Caki2 (cell line): ENCODE results near the gene PXT1. TPM values are rescaled to one million over a fixed set of nuclear protein-coding genes. Genes with fewer than 3 reads are reported as not detected.

Experiments
- total RNA-seq: library from RNA; depleted of rRNA; stranded (reverse); fragments of >200 nt; shearing (Covaris generic); gene quantifications from 2 replicates; pipeline ENCODE4 v1.2.3, GENCODE V29; 2014; ENCODE audit warnings: low replicate concordance; rRNA removed

PXT1 gene
- total RNA-seq, 1 experiment from 2014 or later, result 0.20 TPM

Other genes with a start within 250 kb of the PXT1 start
- 8.9 and 14.9 TPM in 2 replicates for gene BRPF3, start 246.1 kb downstream of the PXT1 start, total RNA-seq
- not detected in 2 replicates for gene PNPLA1, start 172.8 kb downstream of the PXT1 start, total RNA-seq
- not detected in 2 replicates for gene BNIP5, start 106.0 kb downstream of the PXT1 start, total RNA-seq
- gene ETV7, start 55.2 kb downstream of the PXT1 start, total RNA-seq, result not detected in 2 replicates
- 78.4 and 98.0 TPM in 2 replicates for gene KCTD20, start 146 bp upstream of the PXT1 start, total RNA-seq
- gene STK38, start 104.6 kb upstream of the PXT1 start, total RNA-seq, result 24.9 and 32.6 TPM in 2 replicates
- gene SRSF3, start 151.5 kb upstream of the PXT1 start, total RNA-seq, result 239 and 247 TPM in 2 replicates
- gene CDKN1A, start 235.9 kb upstream of the PXT1 start, total RNA-seq, result 217 and 218 TPM in 2 replicates